GM12865 (cell line): Measurements from ENCODE around the gene OLFML1.
A peak's percentile ranks its signal among the peaks of the same experiment; 100 is the strongest.

Source experiments
- DNase-seq: peaks from one replicate; pipeline ENCODE4 v3.0.0; 2010; ENCODE audit warnings: low read depth
- H3K4me3 ChIP-seq: 2 replicates; pipeline ENCODE4 v1.5.1; 2011; ENCODE audit warnings: mild to moderate bottlenecking, low read depth, low read length, control low read depth
- TF ChIP-seq, protein P1 (sequence below): IDR thresholded peaks from 2 replicates; pipeline ENCODE4 v1.5.1; 2011; ENCODE audit warnings: low read length, control low read depth, low read depth, inconsistent platforms; ENCODE audit not compliant: insufficient read depth; ENCODE audit errors: missing control alignments

OLFML1 gene

GRCh38 chr11:7549681-7550080 is 64.4 kb downstream of the OLFML1 start:
- DNase-seq = no peak
- no peak overlapping the region for H3K4me3 ChIP-seq
- TF ChIP-seq, protein P1, sequence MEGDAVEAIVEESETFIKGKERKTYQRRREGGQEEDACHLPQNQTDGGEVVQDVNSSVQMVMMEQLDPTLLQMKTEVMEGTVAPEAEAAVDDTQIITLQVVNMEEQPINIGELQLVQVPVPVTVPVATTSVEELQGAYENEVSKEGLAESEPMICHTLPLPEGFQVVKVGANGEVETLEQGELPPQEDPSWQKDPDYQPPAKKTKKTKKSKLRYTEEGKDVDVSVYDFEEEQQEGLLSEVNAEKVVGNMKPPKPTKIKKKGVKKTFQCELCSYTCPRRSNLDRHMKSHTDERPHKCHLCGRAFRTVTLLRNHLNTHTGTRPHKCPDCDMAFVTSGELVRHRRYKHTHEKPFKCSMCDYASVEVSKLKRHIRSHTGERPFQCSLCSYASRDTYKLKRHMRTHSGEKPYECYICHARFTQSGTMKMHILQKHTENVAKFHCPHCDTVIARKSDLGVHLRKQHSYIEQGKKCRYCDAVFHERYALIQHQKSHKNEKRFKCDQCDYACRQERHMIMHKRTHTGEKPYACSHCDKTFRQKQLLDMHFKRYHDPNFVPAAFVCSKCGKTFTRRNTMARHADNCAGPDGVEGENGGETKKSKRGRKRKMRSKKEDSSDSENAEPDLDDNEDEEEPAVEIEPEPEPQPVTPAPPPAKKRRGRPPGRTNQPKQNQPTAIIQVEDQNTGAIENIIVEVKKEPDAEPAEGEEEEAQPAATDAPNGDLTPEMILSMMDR = no peak

GRCh38 chr11:7551571-7551970 is 66.3 kb downstream of the OLFML1 start:
- no peak overlapping the region for H3K4me3 ChIP-seq
- TF ChIP-seq, protein P1 = no peak
- DNase-seq = no peak

GRCh38 chr11:7552666-7553065 is 67.4 kb downstream of the OLFML1 start:
- no peak for DNase-seq
- TF ChIP-seq, protein P1 = no peak
- H3K4me3 ChIP-seq = no peak overlapping the region

DNA sequence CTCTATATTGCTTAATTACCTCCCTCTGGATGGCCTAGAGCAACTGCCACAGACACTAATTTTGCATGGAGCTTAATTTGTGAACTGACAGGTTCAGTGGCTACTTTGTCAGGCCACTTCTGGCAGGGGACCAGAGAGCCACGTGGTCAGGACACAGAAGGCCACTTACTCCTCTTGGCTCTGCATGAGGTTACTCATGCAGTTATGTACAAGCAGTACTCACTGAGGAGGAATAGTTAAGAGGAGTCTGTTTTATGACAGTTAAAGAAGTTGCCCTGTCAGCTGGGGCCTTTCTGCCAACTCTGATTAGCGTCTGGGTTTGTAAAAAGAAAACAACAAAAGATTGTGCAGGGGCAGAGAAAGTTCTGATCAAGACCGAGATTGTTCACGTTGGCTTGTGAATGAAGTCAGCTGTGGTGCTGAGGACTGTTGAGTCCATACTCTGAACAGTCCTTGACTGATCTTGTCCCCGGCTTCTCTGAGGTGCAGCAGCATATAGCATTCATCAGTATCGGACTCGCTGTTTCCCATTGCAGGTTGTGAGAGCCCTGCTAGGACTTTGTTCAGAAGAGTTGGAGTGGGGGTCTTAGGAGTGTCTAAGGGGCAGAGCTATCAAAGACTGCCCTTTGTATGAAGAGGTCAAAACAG is 69.9 kb downstream of the OLFML1 start:
- TF ChIP-seq, protein P1 = no peak
- no peak overlapping the region for H3K4me3 ChIP-seq
- no peak for DNase-seq

GRCh38 chr11:7558046-7558445 is 72.7 kb downstream of the OLFML1 start:
- TF ChIP-seq, protein P1 = no peak
- H3K4me3 ChIP-seq = no peak overlapping the region
- no peak for DNase-seq

GRCh38 chr11:7559398-7560283 is 74.3 kb downstream of the OLFML1 start:
- no peak overlapping the region for H3K4me3 ChIP-seq
- TF ChIP-seq, protein P1 = no peak
- DNase-seq = peak; percentile 34
